Stimulated activated CD8-positive, alpha-beta memory T cell treated with anti-CD3 and anti-CD28 coated beads, Interleukin-15, amount 100 ng/mL, for 4 hours (primary cell): ENCODE measurements around the gene TNIK.
"Not testable (repeated sequence)": the region's sequence is repeated elsewhere in the genome, so short reads cannot be mapped to it uniquely, and the experiment has no call there.

ENCODE experiments used
- DNase-seq, 2 donors: peaks; one replicate each; pipeline ENCODE4 v3.0.0-alpha.2; 2020; ENCODE audit warnings: low read depth in 2 of 2

The TNIK gene

DNA sequence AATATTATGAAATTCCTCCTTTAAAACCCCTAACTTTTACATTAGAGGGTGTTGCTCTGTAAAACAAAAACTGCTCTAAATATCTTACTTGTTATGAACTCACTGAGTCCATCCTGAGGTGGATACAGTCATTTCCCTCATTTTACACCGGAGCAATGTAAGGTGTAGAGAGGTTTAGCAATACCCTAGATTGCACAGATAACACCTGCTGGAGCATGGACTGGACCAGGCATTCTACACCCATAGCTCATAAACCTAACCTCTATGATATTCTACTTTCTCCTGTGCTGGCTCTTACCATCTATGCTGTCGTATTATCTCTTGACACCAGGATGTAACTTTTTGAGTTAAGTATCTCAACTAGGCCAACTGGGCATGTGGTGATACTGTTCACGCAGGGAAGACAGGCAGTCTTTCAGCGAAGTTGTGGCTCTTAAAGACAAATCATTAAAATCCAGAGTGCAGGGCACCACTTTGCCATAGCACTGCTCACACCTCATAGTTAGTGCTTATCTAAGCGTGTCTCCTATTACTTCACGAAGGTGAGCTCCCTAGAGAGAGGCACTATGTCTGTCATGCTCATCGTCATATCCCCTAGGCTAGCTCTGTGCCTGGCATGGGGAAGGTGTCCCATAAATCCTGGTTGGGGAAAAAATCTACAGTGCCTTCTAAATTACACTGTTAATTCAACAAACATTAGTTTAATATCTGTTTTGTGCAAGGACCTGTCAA is 333.6 kb downstream of the TNIK start:
- DNase-seq, result no peak

DNA sequence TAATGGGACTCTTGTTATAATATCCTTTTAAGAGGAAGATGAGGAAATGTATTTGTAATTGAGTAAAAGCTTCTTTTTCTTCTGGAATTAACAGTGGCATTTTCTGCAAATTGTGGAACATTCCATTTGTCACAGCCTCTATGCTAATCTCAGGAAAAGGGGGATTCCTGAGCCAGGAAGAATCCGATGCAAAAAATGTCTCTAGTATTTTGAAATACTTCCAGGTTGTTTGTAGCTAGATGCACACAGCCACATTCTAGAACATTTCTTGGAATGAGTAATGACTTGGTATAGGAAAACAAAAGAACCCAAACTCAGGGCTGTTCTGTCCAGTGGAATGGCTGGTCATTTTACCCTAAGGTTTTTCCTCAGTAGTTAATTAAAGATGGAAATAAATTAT is 335.2 kb downstream of the TNIK start:
- no peak for DNase-seq

DNA sequence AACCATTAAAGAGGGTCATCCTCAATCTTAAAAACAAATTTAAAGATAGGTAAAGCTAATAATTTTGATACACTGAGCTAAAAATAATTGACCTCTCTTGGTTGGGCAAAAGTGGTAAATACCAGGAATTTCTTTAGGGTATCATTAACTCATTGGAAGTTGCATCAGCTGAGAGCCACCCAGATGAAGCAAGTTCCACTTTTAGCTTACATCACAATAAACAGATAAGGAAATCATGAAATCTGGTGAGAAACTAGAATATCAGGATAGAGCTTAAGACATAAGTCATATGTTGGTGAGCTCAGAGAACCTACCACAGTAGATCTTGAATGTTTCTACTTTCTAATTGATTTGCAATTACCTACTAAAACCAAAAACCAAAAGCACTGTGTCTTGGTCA is 336.3 kb downstream of the TNIK start:
- no peak for DNase-seq

DNA sequence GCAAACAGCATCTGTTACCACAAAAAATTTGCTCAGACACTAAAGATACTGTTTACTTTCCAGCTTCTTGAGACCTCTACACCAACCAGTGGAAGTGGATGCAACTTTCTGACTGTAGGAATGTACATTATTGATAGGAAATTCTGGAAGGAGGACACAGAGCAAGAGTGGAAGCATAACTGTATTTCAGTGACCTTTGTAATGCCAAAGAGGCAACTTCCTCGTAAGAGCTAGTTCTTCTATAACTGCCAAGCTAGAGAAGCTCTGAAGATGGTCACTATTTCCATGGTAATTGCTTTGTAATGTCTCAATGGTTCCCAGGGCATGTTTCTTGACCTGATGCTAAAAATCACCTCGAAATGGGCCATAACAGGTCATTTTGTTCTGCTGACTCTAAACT is 337.3 kb downstream of the TNIK start:
- no peak for DNase-seq

DNA sequence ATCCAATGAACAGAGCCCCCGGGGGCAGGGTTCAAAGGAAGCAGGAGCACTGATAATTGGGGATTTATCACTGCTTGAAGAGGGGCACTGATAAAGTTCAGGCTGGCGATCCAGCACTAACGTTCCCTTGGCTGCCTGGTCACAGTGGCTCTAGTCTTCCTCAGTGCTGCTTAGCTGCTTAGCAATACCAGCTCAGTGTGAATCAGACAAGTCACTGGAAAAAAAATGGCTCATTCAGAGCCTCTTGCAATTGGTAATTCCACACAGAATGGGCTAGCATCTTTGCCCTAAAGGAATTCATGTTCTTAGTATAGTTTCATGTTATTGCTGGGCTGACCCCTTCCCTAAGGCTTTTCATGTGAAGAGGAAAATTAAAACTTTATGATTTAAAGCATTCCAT is 338.0 kb downstream of the TNIK start:
- no peak for DNase-seq

DNA sequence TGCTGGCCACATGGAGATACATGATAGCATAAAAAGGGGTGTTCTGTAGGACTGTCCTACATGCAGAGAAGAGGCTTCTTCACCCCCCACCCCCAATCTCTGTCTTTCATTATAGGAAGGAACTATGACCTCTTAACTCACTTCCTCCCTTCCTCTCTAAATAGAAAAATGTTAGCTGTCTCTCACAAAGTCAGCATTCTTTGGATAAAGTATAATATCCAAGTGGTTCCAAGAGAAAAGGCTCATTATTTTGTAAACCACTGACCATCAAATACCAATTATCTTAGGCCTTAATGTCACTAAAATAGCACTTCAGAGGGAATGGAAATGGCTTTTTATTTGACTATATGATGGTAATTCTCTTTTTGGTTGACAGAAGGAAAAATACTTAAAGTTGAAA is 338.4 kb downstream of the TNIK start:
- no peak for DNase-seq

DNA sequence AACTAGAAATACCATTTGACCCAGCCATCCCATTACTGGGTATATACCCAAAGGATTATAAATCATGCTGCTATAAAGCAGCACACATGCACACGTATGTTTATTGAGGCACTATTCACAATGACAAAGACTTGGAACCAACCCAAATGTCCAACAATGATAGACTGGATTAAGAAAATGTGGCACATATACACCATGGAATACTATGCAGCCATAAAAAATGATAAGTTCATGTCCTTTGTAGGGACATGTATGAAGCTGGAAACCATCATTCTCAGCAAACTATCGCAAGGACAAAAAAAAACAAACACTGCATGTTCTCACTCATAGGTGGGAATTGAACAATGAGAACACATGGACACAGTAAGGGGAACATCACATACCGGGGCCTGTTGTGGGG is 340.8 kb downstream of the TNIK start:
- DNase-seq, result not testable (repeated sequence)

DNA sequence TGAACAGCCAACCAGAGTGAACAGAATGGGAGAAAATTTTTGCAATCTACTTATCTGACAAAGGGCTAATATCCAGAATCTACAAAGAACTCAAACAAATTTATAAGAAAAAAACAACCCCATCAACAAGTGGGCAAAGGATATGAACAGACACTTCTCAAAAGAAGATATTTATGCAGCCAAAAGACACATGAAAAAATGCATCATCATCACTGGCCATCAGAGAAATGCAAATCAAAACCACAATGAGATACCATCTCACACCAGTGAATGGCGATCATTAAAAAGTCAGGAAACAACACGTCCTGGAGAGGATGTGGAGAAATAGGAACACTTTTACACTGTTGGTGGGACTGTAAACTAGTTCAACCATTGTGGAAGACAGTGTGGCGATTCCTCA is 341.2 kb downstream of the TNIK start:
- not testable (repeated sequence) for DNase-seq

DNA sequence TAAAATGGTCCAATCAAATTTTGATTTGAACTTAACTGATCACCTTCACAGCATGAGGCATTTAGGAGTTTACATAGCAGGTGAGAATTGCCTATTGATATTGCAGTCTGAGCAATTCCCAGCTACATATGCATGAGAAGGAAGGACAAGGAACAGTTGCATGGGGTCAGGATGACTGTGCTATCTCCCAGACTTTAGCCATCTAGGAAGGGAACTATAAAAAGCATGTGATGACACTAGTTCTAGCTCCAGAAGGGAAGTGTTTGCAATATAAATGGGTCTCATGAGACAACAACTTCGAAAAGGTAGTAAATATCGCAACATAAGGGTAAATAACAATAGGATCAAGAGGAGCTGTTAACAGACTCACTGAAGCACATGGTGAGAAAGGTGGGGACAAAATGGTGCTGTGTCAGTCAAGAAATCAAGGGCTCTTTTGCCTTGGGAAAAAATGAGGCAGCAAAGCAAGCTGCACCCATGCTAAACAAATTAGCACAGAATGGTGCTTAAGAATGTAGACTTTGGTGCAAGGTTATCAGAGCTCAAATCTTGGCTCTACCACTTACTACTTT is 343.3 kb downstream of the TNIK start:
- no peak for DNase-seq

DNA sequence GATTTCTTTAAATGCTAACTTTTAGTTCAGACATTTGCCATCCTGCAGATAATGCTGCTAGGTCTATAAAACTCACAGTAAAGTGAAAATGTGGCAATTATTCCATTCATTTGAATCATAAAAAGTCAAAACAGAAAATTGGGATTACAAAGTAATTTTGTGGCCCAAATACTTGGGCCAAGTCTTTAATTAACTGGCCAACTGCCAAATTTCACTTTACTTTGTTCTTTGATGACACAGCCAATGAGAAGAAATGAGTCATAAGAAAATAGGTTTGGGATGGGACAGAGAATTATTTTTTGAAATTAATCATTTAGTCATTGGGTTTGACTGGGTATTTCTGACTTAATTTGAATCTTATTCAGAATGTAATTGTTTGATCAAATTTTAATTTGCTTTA is 343.8 kb downstream of the TNIK start:
- no peak for DNase-seq

DNA sequence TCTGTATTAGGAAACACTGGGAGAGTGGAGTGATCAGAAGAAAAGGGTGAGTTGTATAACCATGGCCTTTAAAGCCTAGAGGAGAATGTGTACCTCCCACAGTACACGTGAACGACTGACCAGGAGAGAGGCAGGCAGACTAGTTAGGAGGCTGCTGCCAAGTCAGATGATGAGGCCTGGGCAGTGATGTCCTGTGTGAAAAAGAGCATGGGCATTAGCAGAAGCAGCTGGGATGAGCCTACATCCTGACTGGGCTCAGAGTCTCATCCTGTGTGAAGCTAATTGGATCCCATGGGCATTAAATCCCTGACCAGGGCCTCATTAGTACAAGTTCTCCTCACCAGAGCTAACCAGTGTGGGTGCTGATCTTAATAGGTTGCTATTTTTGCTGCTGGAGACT is 344.5 kb downstream of the TNIK start:
- no peak for DNase-seq

DNA sequence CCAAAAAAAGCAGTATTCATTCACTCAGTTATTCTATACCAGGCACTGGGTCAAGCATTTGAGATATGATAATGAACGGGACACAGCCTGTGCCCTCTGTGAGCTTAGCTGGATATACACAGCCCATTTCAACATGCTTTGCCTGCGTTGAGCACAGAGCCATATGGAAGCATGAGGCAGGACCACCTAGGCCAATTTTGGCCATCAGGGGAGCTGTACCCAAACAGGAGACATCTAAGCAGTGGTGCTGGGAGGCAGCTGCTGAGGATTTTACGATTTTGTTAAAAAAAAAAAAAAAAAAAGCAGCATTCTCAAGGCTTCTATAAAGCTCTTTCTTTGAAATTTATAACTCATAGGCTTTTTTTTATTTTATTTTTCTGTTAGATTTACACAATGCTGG is 346.5 kb downstream of the TNIK start:
- DNase-seq, result no peak

DNA sequence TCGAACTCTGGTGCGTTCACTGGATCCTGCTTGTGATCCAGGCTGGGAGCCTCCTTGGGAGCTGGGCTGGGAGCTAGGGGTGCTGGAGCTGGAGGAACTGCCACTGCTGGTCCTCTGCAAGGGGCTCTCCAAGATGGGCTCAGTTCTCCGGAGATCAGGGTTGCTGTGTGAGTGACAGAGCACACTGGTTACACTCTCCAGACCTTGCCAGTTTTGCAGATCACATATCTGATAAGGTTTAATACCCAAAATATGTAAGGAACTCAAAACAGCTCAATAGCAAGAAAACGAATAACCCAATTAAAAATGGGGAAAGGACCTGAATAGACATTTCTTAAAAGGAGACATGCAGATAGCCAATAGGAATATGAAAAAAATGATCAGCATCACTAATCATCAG is 349.5 kb downstream of the TNIK start:
- no peak for DNase-seq

DNA sequence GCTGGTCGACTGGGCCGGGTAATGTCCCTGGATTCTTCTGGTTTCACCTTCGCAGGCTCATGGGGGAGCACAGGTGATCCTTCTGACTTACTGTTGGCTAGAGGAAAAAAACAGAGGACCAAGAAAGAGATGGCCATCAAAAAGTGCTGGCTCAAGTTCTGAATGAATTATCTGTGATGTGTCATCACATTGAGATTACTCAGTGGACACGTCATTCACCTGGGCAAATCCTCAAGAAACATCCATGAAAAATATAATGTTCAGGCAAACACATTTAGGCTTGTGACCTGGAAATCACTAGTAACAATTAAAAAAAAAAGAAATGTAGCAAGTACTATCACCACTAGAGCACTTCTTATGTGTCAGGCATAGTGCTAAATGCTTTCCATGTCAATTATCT is 352.1 kb downstream of the TNIK start:
- DNase-seq, result no peak

DNA sequence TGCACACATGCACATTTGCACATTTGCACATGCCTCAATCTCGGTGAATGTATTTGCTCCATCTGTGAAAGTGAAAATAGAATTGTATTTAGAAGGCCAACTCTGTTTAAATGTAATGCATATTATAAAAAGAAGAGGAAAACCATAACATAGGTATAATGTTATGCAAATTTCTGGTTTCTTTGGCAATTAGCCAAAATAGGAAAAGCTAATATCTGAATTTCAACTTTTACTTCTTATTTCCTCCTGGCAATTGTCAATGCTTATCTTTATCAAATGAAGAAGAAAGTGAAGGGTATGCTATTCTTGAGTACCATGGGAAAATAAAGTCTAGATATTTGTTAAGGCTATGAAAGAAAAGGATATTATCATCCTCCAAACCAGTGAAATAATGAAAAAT is 357.0 kb downstream of the TNIK start:
- no peak for DNase-seq

DNA sequence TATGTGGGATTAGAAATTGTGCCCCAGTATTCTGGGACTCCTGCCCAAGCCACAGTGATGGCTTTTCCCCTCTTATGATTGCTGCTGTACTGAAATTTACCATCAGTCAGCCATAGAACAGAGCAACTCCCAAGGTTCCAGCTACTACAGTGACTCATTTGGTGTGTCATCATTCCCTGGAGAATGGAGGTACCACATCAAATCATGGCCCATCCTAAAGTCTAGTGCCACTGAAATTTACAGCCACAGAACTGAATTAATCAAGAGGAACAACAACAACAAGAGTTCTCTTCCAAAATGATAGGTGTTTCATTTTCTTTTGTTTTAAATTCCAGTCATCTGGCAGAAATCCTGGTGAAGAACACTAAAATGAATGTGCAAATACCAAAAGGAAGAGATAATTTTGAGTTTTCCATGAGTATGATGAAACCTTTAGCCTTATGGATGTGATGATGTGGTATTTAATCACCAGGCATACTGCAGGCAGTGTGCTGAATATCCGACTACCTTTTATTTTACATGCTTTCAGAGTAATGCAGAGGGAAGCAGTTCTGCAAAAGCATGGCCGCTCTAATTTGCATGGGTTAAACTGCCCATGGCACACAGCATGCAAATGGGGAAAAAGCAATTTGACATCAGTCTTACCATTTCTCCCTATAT is 358.1 kb downstream of the TNIK start:
- no peak for DNase-seq

DNA sequence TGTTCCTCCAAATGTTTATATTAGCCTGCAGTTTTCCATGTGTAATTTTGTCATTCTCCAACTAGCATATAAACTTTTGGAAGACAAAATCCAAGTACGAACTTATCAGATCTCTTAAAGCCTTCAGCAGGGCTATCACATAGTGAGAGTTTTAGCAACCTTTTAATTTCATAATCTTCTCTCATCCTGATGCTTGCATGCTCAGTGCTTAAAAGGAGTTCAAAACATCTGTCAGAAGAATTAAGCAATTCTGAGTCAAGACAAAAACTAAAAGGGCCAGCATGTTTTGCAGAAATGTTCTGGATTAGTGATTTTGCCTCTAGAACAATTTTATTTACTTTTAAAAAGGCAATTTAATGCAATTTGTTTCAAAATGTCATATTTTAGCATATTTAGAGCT is 360.3 kb downstream of the TNIK start:
- no peak for DNase-seq

DNA sequence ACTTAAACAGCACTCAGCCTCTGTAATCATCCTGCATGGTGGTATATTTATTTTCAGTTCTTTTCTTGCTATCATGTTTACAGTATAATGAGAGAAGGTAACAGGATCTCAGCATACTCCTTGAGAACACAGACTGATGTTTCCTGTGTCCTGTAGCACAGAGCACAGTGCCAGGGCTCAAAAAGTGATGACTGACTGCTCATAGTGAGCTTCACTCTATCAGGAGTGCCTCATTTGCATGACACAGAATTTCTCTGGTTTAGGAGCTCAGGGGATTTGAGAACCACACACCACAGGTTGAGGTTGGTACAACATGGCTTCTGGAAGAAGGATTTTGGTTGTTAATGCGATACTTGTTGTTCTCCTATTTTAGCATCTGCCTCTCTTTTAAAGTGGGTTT is 365.1 kb downstream of the TNIK start:
- DNase-seq, result no peak

DNA sequence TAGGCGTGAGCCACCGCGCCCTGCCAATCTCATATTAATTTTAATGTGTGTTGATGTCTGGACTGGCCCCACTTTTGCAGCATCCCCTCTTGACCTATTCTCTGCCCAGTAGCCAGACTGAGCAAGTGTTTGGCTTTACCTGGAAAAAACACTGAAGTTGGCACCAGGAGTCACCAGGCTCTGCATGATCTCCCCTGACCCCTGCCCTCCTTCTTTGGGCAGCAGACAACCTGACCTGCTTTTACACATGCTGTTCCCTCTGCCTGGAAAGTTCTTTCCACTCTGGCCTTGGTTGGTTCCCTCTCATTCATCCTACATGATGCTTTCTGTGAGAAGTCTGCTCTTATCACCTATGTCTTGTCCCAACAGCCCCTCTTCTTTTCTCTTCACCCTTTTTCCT is 365.8 kb downstream of the TNIK start:
- DNase-seq, result no peak

DNA sequence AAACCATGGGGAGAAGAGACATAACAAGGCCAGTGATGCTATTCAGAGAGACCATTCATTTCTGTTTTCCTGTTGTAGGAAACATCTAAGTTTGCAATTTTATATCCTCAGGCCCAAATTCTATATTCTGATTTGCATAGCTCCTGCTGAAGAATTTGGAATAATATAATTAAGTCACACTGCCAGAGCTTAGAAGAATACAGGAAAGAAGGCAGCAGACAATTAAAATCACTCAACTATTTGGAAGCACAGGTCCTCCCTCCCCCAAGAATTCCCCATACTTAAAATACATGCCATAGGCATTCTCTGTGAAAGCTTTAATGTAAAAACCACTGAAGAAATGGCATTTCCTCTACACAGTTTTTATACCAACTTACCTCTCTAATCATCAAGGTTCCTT is 366.7 kb downstream of the TNIK start:
- DNase-seq, result no peak

DNA sequence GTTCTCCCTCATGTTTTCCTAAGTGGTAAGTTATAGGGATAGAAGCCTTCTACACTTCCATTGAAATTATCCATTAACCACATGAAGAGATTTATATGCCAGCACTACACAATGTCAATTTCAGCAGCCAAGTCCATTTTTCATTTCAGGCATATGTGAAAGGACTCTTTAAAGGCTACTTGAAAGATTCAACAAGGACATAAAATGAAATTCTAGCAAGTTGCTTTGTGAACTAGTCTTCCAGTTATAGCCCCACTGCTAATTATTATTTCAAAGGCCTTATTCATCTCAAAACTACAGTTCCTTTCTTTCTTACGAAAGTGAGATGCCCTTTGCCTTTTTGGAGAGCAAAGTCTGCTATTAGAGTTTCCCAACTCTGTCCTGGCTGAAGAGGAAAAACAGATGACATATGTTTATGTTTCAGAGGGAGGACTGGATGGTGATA is 367.7 kb downstream of the TNIK start:
- no peak for DNase-seq

DNA sequence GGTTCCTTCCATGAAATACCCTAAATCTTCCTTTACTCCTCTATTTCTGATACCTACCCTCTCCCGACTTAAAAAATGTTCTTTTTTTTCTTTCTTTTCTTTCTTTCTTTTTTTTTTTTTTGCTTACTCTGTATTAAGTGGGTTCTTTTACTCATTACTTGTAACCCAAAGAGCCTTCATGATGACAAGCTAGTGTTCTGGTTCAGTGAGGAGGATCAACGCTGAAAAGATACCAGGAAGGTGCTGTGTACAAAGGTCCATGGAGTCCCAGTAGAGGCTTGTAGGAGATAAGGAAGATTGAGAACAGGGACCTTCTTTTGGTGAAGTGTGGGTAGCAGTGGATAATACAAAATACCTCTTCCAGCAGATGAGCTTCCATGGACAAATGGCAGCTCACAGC is 369.9 kb downstream of the TNIK start:
- DNase-seq, result no peak

DNA sequence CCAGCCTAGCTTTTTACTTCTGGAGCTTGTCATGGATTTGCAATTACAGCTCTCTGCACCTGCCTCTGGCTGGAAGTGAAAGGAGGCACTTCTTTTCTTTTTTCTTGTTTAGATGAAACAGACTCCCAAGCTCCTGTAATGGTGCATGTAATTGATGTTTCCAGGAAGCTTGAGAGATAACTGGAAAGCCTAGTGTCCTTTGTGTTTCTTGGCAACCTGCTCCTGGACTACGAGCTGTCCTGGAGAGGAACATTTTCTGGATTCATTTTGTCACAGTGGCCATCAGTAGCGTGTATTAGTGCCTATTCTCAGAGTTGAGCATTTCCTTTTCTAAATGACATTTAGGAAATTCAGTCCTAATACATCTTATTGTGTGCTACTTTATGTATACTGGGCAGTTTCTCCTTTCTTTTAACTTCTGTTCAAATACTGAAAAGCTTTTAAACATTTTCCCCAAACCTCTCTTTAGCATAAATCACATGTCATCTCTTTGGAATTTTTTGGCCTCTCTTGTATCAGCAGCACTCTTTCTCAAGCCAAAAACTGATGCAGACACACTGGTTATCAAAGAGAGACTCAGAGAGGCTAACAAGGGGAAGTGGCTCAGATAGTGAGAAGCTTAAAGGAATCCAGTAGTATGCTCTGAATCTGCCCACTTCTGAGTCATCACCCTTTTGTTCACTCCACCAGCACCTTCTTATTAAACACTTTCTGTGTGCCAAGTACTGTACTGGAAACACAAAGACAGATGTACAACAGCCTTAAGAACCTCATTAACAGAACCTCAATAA is 371.0 kb downstream of the TNIK start:
- no peak for DNase-seq
